Spleen (tissue), 7 donors: ENCODE measurements around the gene GATAD1.

Source experiments
- POLR2A ChIP-seq, 3 donors: fragments of 450-650 bp; IDR thresholded peaks; one replicate each; pipeline ENCODE4 v1.5.1; 2017; ENCODE audit warnings: antibody characterized with exemption in 3 of 3, mild to moderate bottlenecking in 1 of 3
- TF ChIP-seq, protein P1 (sequence below), 11 experiments: fragments of 200-600 bp in 7 of 11; fragments of 450-650 bp in 4 of 11; sonication (generic) in 4 of 11; IDR thresholded peaks in 8 of 11; conservative IDR thresholded peaks in 3 of 11; 1 replicate in 7 of 11; 2 replicates in 4 of 11; pipeline versions ENCODE4 v1.4.0 to v1.8.0; 2016 to 2021; ENCODE audit warnings: antibody characterized with exemption in 11 of 11, inconsistent platforms in 4 of 11, mild to moderate bottlenecking in 1 of 11
- donor health status: DM: no; HTN: no; CAD: no; lungs with moderate emphysema.
- donor health status: DM: no; HTN: no; CAD: no.
- donor health status: DM: no; HTN: no; CAD: no.

DNA sequence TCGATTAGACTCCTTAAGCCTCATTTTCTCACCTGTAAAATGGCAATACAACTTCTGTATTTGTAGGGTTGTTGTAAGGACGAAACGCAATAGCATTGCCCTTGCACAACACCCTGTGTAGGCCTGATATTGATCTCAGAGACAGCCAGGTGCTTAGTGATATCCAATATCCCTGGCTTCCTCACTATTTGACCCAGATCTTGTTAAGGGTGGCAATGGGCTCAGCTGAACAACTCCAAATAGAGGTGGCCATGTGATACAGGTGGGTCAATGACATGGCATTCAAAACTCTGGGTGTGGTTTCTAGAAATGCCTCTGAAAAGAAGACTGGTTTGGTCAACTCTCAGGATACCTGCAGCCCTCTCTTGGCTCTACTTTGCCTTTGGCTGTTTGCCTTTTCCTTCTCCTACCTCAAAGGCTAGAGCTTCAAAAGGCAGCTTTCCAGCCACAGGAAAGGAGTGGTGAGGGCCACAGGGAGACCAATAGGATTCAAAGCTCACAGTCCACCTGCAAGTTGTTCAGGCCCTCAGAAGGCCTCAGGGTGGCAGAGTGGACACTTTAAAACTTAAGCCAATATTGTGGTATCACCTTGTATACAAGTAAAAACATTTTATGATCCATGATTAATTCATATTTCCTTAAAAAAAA is 14.9 kb upstream of the GATAD1 start:
- TF ChIP-seq, protein P1, sequence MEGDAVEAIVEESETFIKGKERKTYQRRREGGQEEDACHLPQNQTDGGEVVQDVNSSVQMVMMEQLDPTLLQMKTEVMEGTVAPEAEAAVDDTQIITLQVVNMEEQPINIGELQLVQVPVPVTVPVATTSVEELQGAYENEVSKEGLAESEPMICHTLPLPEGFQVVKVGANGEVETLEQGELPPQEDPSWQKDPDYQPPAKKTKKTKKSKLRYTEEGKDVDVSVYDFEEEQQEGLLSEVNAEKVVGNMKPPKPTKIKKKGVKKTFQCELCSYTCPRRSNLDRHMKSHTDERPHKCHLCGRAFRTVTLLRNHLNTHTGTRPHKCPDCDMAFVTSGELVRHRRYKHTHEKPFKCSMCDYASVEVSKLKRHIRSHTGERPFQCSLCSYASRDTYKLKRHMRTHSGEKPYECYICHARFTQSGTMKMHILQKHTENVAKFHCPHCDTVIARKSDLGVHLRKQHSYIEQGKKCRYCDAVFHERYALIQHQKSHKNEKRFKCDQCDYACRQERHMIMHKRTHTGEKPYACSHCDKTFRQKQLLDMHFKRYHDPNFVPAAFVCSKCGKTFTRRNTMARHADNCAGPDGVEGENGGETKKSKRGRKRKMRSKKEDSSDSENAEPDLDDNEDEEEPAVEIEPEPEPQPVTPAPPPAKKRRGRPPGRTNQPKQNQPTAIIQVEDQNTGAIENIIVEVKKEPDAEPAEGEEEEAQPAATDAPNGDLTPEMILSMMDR (IDR thresholded peaks at IDR 0.05 in 8 of 11, conservative IDR thresholded peaks at IDR 0.05 in 3 of 11): no peak
- TF ChIP-seq POLR2A (IDR thresholded peaks at IDR 0.05): no peak
